ENCODE data around the gene GBGT1.

Gene GBGT1

DNA sequence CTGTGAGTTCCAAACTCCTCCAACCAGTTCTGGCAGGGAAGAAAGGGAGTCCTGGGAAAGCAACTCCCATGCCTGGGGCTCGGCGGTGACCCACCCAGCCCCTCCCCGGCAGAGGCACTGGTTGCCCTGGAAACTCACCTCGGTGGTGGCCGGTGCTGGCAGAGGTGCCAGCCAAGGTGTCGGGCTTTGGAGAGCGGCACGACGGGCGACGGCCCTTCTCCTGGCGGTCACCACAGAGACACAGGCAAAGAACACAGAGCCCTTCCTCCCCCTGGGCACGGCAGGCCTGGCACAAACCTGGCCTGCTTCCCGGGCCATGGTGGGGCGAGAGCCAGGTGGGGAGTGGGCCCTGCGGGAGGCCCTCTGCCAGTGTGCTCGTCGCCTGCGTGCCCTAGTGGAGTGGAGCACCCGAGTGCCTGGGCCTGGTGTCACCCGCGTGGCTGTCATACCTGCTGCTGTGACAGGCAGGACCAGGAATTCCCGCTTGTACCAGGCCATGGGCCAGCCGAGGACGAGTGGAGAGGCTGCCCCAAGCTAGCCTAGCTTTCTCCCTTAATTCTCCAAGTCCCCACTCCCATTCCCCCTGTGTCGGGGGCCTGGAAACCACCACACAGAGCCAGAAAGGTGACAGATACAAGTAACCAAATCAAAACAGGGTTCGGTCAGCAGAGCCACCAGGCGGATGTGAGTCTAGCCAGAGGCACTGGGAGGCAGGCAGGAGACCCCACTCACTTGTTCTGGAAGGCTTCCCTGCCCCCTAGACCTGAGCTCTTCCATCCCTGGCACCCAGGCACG, 34.5 kb downstream of the GBGT1 start:
- in situ Hi-C loops (cut with MboI; ENCODE audit: low sequenced_read_pairs): no loop called here

DNA sequence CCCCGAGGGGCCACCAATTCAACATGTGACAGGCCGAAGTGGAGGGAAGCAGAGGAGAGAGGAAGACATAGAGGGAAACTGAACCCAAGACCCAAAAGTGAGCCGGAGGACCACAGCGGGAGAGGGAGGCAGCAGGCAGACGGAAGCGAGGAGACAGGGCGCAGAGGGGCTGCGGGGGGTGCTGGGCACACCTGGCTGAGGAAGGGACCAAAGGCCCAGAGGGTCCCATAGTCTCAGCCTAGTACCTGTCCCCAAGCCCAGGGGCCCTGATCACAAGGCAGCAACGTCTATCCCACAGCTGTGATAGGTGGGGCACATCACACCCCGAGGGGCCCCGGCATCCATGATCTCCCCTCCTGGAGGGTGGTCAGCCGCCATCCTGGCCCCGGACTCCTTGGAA, 35.6 kb downstream of the GBGT1 start:
- in situ Hi-C loops (cut with MboI; ENCODE audit: low sequenced_read_pairs): no loop called here

DNA sequence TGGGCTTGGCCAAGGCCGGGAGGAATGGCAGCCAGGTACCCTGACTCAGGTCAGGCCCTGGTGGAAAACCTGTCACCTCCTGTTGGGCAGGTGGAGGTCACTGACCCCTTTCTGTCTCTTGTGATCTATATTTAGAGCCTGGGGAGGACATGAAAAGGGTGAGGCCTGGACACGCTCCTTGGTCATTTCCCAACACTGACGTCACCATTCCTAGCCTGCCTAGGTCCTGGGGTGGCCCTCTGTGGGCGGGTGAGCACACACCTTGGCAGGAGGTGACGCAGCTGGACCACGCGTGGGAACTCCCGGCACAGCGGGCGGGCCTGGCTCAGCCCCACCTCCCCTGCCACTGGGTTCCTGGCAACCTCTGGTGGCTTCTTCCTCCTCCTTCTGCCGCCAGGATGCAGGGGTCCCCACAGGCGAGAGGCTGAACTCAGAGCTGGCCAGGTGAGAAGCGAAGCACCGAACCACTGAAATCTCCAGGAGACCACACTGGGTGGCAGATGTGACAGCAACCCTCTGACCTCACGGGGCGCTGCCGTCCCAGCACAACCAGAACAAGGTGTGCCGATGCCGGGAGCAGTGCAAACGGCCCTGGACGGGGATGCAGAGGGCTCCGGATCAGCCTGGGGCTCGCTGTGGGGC, 36.3 kb downstream of the GBGT1 start:
- in situ Hi-C loops (cut with MboI; ENCODE audit: low sequenced_read_pairs): no loop called here

DNA sequence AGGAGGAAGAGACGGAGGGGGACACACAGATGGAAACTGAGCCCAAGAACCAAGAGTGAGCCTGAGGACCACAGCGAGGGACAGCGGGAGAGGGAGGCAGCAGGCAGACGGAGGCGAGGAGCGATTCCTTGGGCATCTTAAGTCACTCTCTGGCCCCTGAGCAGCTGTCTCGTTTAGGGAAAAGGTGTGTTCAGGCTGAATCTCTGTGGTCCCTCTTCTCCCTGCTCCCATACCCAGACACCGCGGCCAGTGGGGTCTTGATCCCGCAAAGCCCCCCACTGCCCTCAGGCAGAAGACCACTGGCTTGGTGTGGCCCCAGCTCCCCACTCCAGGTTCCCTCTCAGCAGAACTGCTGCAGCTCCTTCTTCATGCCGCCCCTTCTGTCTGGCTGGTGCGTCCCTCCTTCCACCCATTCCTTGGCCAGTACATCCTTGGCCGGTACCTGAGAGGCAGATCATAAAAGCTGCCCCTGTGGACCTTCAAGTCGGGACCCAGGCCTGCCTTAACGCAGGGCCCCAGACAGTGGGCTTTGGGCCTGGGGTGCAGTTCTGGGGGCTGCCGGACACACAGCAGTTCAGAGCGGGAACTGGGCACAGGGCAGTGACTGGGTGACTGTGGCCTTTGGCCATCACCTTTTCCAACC, 36.9 kb downstream of the GBGT1 start:
- in situ Hi-C loops (cut with MboI; ENCODE audit: low sequenced_read_pairs): no loop called here

DNA sequence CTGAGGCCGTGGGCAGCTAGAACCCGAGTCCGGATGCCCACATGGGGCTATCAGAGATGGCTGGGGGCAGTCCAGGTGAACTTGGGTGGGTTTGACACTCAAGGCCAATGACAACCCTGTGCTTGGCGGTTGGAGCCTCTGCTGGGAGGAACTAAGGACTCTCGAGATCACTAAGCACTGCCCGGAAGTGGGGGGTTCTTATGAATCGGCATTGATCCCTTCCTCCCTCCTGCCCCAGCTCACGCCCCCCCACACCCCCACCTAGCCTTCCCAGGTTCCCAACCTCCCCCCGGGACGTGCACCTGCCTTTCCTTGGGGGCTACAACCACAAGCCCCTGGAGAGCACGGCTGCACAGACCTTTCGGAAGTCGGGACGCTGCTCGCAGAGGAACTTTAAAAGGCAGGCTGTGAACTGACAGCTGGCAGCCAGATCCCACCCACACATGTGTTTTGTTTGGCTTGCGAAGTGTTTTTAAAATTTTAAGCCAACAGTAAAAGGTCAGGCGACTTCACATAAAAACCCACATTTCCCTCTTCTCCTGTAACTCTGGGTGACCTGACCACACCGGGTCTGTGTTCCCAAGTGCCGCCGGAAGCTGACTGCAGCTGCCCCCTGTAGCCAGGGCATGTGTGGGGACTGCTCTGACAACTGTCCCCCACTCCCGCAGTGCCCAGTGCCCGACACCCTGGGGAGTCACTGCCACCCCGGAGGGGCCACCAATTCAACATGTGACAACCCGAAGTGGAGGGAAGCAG, 37.6 kb downstream of the GBGT1 start:
- in situ Hi-C loops (cut with MboI; ENCODE audit: low sequenced_read_pairs): no loop called here

DNA sequence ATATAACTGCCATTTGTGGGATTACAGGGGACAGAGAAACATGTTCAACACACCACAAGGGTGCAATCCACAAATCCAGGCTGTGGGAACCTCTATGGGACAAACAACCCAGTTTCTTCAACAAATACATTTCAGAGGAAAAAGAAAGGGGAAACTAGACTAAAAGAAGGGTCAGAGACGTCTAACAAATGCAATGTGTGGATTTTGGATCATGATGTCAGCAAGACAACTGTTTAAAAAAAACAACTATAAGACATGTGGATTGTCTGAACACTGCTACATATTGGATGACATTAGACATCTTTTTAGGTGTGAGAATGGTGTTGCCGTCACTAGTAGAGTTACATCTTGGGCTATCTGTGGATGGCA, 38.8 kb downstream of the GBGT1 start:
- in situ Hi-C loops (cut with MboI; ENCODE audit: low sequenced_read_pairs): no loop called here

DNA sequence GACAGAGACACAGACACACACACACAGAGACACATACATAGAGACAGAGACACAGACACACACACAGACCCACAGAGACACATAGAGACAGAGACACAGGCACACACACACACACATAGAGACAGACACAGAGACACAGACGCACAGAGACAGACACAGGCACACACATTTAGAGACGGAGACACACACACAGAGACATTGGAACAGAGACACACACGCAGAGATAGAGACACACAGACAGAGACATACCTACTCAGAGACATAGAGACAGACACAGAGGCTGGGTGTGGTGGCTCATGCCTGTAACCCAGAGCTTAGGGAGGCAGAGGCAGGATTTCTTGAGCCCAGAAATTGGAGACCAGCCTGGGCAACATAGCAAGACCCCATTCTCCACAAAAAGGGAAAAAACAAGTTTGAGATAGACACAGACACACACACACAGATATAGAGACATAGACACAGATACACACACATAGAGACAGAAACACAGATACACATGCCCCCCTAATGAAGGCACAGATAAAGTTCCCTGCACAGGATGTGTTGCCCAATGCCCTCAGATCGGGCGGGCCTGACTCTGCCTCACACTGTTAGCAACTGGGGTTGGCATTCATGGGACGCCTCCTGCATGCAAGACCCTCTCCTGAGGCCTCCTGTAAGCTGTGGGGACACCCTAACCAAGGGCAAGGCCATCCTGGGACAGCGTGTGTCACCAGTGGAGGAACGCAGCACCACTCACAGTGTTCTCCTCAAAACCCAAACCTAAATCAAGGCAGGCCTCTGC, 39.4 kb downstream of the GBGT1 start:
- in situ Hi-C loops (cut with MboI; ENCODE audit: low sequenced_read_pairs): no loop called here

DNA sequence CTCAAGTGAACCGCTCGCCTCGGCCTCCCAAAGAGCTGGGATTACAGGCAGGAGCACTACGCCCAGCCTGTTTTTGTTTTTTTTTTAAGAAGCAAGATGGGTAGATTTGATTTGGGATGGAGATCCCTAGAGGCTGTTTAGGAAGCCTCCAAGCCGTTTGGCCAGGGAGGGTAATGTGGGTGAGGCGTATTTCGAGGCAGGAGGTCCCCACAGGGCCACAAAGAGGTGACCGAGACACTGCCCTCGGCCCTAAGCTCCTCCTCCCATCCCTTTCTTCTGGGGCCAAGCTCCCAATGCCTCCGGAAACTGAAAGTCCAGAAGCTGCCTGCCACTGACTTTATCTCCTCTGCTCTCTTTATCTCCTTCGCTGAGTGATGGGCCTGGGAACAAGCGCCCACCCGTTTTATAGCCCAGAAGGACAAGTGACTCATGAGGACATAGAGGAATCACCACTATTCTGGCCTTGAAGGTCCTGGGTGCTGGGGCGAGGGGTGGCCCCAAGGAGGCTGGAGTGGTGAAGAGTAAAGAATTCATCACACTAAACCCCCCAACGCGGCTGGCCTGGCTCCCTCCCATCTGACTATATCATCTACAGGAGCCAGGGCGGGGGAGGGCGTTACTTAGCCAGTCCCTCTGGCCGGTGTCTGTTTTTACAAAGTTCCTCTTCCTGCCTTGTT, 40.6 kb downstream of the GBGT1 start:
- in situ Hi-C loops (cut with MboI; ENCODE audit: low sequenced_read_pairs): no loop called here

DNA sequence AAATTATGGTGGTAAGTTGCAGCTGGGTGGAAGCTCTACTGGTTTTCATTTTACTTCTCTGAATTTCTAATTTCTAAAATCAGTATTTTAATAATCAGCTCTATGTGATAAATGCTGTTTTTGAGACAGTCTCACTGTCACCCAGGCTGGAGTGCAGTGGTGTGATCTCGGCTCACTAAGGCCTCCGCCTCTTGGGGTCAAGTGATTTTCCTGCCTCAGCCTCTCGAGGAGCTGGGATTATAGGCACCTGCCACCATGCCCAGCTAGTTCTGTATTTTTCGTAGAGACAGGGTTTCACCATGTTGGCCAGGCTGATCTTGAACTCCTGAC, 41.1 kb downstream of the GBGT1 start:
- in situ Hi-C loops (cut with MboI; ENCODE audit: low sequenced_read_pairs): no loop called here

DNA sequence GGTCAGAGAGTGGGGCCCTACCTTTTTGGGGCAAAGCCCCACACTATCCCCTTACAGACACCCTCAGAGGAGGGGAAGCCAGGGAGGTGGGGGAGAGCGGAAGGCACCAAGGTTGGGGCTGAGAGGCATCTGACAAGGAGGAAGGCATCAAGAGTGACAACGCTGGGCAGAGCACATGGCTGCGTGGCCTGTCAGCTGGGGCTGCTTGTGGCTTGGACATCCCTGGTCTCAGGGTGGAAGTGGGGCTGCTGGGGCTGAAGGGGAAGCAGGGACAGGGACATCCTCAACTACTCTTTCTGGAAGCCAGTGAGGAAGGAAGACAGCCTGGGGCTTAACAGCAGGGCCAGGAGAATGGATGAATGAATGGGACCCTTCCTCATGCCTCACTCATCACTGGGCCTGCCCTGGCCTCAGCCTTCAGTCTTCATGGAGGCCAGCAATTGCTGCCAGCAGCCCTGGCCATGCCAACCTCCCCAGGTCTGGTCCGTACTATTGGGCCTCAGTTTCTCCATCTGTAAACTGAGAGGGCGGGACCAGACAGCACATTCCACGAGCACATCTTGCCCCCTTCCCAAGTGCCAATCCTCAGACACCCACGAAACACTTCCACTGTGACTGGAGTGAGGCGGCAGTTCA, 41.7 kb downstream of the GBGT1 start:
- in situ Hi-C loops (cut with MboI; ENCODE audit: low sequenced_read_pairs): no loop called here

DNA sequence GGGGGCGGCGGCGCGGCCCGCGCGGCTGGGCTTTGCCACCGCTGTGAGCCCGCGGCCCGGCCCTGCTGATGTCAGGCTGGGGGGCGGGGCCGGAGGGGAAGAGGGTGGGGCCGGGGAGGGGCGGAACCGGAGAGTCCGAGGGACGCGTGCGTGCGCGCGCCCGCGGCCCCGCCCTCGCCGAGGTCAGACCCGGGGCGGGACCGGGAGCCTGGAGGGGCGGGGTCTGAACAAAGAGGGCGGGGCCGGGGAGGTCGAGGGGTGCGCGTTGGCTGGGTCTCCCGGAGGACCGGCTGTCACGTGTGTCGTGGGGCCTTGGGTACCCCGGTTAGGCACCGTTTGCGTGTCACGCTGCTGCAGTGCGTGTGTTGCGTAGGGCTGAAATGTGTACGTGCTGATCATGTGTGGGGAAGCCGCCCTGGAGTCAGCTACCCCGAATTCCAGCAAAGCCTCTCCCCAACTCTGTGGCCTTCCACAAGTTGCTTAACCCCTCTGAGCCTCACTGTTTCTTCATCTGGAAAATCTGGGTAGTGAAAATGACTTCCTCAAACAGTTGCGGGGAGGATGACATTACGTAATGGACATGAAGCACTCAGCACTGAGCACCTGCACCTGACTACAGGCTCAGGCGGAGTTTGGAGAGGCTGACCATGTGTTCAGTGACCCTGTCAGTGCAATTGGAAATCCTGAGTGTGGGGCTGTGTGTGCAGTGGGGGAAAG, 42.4 kb downstream of the GBGT1 start, which contains the start of gene RALGDS:
Gene RALGDS (minus strand): TSS at position 43 of the 717 bp plus-strand sequence. CDS start 86 bp downstream, outside the sequence.
- in situ Hi-C loops (cut with MboI; ENCODE audit: low sequenced_read_pairs): no loop called here

DNA sequence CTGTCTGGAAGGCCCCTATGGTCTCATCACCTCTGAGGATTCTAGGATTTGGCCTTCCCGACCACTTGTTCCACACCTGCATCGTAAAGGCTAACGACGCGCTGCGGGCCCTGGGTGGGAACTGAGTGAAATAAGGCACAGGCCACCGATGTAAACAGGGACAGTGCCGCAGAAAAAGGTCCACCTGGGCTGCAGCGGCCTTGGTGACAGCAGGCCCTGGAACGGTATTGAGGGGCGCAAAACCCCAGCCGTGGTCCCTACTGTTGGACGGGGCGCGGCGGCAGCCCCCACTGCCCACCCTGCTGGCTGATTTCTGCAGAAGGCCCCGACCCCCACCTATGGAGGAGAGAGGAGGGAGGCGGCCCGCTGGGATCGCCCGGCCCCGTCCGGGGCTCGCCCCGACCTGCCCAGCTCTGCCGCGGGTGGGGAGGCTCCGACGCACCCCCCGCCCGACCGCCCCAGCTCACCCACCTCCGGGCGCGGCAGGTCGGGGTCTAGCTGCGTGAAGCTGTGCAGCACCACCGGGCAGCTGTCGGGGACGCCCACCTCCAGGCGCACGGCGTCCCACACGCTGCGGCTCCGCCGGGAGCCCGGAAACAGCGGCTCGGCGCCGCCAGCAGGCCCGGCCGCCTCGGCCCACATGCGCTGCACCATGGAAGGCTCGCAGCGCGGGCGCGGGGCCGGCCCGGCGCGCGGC, 43.1 kb downstream of the GBGT1 start:
- in situ Hi-C loops (cut with MboI; ENCODE audit: low sequenced_read_pairs): no loop called here

DNA sequence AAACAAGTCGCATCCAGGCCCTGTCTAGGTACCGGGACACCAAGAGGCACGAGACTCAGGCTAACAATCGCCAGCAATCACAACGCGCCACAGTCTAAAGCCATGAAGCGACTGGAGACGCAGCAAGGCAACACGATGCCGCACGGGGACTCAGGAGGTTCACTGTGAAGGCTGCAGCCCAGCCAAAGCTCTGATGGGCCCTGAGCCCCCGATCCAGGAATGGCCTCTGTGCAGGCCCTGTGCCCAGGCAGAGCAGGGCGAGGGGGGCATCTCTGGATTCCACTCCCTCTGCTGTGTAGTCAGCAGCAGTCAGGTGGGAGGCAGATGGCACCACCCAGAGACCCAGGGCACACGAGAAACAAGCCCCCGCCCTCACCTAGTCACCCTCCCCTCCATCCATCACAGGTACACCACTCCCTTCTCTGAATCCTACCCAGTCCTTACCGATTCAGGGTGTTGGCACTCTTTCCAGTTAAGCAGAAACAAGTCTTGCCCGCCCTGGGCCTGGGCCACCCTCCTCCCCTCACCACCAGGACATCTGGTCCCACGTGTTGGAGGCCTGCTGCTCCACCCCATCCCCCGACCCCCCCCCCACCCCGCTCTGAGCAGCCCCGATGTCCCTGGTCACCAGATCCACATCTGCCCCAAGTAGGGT, 43.7 kb downstream of the GBGT1 start:
- in situ Hi-C loops (cut with MboI; ENCODE audit: low sequenced_read_pairs): no loop called here

DNA sequence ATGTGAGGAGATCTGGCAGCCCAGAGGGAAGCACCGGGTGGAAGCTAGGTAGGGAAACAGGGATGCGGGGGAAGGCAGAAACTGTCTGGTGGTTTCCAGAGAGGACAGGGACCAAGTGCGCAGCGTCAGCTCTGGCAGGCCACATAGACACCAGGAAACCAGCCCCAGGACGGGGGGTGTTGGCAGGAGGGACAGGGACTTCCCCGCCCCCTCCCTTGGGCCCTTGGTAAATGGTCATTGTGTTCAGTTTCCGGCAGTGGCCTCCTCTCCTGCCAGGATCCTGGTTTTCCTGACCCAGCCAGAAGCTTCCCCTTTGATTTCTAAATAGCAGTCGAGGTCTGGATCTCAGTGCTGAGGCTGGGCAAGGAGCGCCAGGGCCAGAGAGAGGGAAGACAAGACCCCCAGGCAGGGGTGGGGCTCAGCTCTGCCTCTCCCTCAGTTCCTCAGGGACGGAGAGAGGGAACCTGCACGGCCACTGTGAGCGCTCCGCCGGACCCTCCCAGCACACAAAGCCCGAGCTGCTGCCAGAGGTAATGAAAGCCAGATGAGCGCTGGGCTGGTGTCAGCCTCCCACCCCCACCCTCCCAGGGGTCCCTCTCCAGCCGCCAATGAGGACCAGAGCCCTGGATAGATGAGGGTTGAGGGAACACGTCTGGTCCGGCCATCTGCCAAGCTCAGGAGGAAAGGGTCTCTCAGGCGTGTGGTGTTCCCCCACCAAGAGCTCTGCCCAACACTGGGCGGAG, 44.4 kb downstream of the GBGT1 start:
- in situ Hi-C loops (cut with MboI; ENCODE audit: low sequenced_read_pairs): no loop called here

DNA sequence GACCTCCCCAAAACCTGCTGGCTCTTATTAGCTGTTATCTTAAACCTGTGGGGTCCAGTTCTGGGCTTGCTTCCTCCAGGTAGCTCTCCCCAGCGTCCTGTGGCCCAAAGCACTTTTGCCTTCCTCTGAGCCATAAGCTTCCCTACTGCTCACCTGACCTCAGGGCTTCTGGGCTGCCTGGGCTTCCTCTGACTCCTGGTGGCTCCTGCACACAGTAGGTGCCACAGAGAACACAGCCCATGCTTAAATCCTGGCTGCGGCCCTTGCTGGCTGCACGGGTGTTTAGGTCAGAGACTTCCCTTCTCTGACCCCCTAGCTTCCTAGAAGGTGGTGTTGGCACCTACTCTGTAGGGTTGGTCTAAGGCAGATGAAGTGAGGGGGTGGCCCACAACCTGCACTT, 45.1 kb downstream of the GBGT1 start:
- in situ Hi-C loops (cut with MboI; ENCODE audit: low sequenced_read_pairs): no loop called here

DNA sequence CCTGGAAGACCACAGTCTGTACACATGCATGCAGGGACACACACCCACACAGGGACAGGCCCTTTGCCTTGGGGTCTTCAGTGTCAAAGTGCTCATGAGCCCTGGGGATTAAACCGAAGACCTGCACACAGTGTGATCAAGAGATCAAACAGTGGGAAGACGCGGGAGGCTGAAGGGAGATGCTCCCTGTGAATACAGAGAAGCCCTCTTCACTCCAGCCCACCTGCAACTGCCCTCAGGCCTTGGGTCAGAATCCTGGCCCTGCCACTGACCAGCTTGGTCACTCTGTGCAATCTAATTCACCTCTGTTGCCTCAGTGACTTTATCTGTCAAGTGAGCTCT, 45.6 kb downstream of the GBGT1 start:
- in situ Hi-C loops (cut with MboI; ENCODE audit: low sequenced_read_pairs): no loop called here
